ENCODE measurements around the gene CSMD2. TPM values are rescaled to one million over a fixed set of nuclear protein-coding genes. Genes with fewer than 3 reads are reported as not detected.

CSMD2 gene
- total and polyA plus RNA-seq, 2 of the 4 experiments (the other 2 are of a cell fraction): under 0.01 to 0.36 TPM

- Histone ChIP-seq H3K9ac (ENCODE audit: low read depth, low read length) (no peak overlapping the region), H2BK5ac (ENCODE audit: low read depth, low read length, poor library complexity, severe bottlenecking) (no peak overlapping the region), H3K4me2 (ENCODE audit: low read depth, low read length) (no peak overlapping the region), H4K8ac (ENCODE audit: low read depth in 2 of 2, low read length in 2 of 2) (no peak overlapping the region), H3K9me1 (ENCODE audit: insufficient read depth, low read length) (no peaks in the 10 kb centered on the region), H3K14ac (replicated peaks; ENCODE audit: low read depth, low read length) (no peak overlapping the region), H2BK20ac (ENCODE audit: low read depth, low read length) (no peak overlapping the region), H3K23ac (ENCODE audit: low read depth, low read length) (no peak overlapping the region), H3K79me1 (ENCODE audit: low read depth in 1 of 2, low read length in 2 of 2) (no peaks in the 10 kb centered on the region), H3K9me3 (ENCODE audit: control insufficient read depth, insufficient read depth, low read length) (no peaks in the 10 kb centered on the region), H4K20me1 (ENCODE audit: insufficient read depth, low read length) (no peaks in the 10 kb centered on the region), H2BK120ac (ENCODE audit: low read depth, low read length) (no peak overlapping the region), H4K91ac (ENCODE audit: insufficient read depth, low read depth, low read length) (no peak overlapping the region), H3K4me1 (ENCODE audit: control insufficient read depth, insufficient read depth, low read length) (peaks cover 4% of the 10 kb centered on the region; the same call in 1 of the 2 replicates), H4K5ac (ENCODE audit: low read depth, low read length) (no peak overlapping the region), H3K4ac (ENCODE audit: low read depth, low read length) (no peak overlapping the region), H3K18ac (ENCODE audit: low read depth, low read length) (no peak overlapping the region), H2BK15ac (ENCODE audit: low read depth, low read length) (no peak overlapping the region), H3K4me3 (ENCODE audit: insufficient read depth, low read depth, low read length) (no peak overlapping the region), H2AFZ (replicated peaks; ENCODE audit: low read length, poor library complexity) (no peak overlapping the region), H2AK5ac (ENCODE audit: low read depth, low read length) (no peak overlapping the region), H3K27me3 (ENCODE audit: control insufficient read depth, insufficient read depth, low read length) (no peaks in the 10 kb centered on the region; the same call in 1 of the 2 replicates), H3K27ac (ENCODE audit: insufficient read depth, low read length) (no peak overlapping the region), H2AK9ac (replicated peaks; ENCODE audit: low read depth, low read length, poor library complexity) (no peak overlapping the region), H3K36me3 (ENCODE audit: control insufficient read depth, insufficient read depth, low read length) (no peaks in the 10 kb centered on the region), H3K56ac (ENCODE audit: extremely low read depth, insufficient read depth, low read length) (no peak overlapping the region)
- ChIA-PET POLR2A (ENCODE audit: unreplicated experiment) (no interaction called here), CTCF (no interaction called here)
- no peak for TF ChIP-seq MAFK (IDR thresholded peaks at IDR 0.05; ENCODE audit: low read depth, low read length)
- no peak for TF ChIP-seq RAD21 (IDR thresholded peaks at IDR 0.05; ENCODE audit: low read length)
- no peak for TF ChIP-seq BHLHE40 (IDR thresholded peaks at IDR 0.05; ENCODE audit: low read depth, low read length)
- no peak for TF ChIP-seq CTCF (conservative IDR thresholded peaks at IDR 0.05; ENCODE audit: low read depth, low read length)
- TF ChIP-seq CHD1 (IDR thresholded peaks at IDR 0.05; ENCODE audit: low read depth, low read length): no peak
- no peak for TF ChIP-seq MAZ (IDR thresholded peaks at IDR 0.05; ENCODE audit: borderline replicate concordance, low read depth, low read length)
- no peak for TF ChIP-seq POLR2A (IDR thresholded peaks at IDR 0.05; ENCODE audit: low read depth, low read length)
- TF ChIP-seq CEBPB (IDR thresholded peaks at IDR 0.05; ENCODE audit: low read depth, low read length): no peak
- no peak for TF ChIP-seq SMC3 (IDR thresholded peaks at IDR 0.05; ENCODE audit: low read depth, low read length)
- TF ChIP-seq RCOR1 (IDR thresholded peaks at IDR 0.05; ENCODE audit: insufficient replicate concordance, low read length): no peak
- TF ChIP-seq, protein P1, sequence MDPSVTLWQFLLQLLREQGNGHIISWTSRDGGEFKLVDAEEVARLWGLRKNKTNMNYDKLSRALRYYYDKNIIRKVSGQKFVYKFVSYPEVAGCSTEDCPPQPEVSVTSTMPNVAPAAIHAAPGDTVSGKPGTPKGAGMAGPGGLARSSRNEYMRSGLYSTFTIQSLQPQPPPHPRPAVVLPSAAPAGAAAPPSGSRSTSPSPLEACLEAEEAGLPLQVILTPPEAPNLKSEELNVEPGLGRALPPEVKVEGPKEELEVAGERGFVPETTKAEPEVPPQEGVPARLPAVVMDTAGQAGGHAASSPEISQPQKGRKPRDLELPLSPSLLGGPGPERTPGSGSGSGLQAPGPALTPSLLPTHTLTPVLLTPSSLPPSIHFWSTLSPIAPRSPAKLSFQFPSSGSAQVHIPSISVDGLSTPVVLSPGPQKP (IDR thresholded peaks at IDR 0.05; ENCODE audit: borderline replicate concordance, low read depth, low read length): no peak
- WGBS, 2 experiments (ENCODE audit: extremely low coverage in 2 of 2, insufficient read length in 1 of 2): 64% methylated on average over 3 of the region's 9 CpGs; no CpG with 5 or more reads in 1 of the 2 experiments
- ATAC-seq (ENCODE audit: low read depth) (no peak), DNase-seq (no peak)
- in situ Hi-C loops (cut with MboI; ENCODE audit: low sequenced_read_pairs) (no loop called here), dilution Hi-C loops (cut with HindIII; ENCODE audit: low sequenced_read_pairs, unreplicated experiment) (no loop called here), intact Hi-C loops (cut with micrococcal nuclease) (no loop called here)
- BruUV-seq (replicated peaks): no TSS peak
Measured at GRCh38 chr1:33516428-33516827, 648.6 kb downstream of the CSMD2 start.
